HG03175 (cell line): ENCODE measurements around the gene FANCC.

Experiments used
- ATAC-seq: cut with Tn5 transposase; IDR thresholded peaks from one replicate; pipeline ENCODE4 v1.9.1; 2021; ENCODE audit warnings: mild to moderate bottlenecking, moderate library complexity; ENCODE audit not compliant: unreplicated experiment

The FANCC gene

DNA sequence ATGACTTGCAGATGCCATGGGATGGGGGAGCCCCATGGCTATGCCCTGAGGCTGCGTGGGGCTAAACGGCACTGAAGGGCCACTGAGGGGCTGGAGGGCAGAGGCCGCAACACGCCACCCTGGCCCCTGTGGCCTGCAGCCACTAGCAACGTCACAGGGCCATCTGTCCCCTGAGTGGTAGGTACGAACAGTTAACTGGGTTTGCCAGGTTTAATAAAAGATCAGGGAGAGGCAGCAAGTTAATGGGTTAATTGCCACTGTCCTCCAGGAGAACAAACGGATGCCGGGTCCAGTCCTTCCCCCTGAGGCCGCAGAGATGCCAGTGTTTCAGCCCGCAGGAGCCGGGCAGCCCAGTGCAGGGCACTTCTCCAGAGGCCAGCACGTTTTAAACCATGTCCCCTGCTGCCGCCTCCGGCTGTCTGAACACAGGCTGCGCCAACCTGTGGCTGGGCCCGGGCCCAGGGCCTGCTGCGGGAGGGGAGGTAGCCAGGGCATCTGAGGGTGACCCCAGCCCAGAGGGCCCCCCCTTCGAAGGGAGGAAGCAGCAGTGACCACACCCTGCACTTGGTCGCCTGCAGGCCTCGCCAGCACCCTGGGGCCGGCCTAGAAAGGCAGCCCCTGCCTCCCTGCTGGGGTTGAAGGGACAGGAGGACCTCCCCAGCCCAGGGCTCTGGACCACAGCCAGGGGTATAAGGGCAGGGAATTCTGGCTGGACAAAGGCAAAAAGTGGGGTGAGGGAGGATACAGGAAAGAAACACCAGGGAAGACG lies 227.3 kb downstream of the FANCC start:
- no peak for ATAC-seq

- no peak for ATAC-seq
These were observed 228.1 kb downstream of the FANCC start for GRCh38 chr9:95089257-95090022.

DNA sequence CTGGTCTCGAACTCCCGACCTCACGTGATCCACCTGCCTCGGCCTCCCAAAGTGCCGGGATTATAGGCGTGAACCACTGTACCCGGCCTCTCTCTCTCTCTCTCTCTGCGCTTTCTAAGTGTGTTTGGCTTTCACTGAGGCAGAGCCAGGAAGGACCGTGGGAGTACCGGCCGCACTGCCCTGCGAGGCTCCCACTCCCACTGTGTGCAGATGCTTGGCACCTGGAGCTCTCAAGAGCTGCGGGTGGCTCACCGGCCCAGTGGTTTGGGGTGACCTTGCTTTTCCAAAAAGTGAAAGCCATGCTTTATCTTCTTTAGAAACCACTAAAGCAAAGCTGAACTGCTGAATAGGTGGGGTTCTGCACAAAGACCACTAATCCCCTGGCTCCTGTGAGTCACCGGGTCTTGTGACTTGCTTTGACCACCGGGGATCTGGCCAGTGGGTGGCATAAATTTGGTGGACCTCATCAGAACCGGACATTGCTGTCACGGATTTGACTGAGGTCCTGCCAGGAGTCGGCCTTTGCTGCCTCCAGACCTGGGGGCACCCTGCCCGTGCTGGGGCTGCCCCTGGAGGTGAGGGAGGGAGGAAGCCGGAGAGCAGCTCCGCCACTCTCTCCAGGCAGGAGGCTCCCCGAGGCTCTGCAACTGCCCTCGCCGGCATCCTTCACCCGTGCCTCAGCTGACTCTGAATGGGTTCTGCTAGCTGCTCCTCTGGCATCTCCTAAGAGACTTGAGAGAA lies 228.9 kb downstream of the FANCC start:
- ATAC-seq = no peak

- no peak for ATAC-seq
These were observed 229.8 kb downstream of the FANCC start for GRCh38 chr9:95087659-95088242.

- no peak for ATAC-seq
These were observed 230.9 kb downstream of the FANCC start for GRCh38 chr9:95086564-95086955.

- ATAC-seq = no peak
These were observed 231.5 kb downstream of the FANCC start for GRCh38 chr9:95085861-95086563.

- ATAC-seq = no peak
These were observed 232.3 kb downstream of the FANCC start for GRCh38 chr9:95085036-95085770.

DNA sequence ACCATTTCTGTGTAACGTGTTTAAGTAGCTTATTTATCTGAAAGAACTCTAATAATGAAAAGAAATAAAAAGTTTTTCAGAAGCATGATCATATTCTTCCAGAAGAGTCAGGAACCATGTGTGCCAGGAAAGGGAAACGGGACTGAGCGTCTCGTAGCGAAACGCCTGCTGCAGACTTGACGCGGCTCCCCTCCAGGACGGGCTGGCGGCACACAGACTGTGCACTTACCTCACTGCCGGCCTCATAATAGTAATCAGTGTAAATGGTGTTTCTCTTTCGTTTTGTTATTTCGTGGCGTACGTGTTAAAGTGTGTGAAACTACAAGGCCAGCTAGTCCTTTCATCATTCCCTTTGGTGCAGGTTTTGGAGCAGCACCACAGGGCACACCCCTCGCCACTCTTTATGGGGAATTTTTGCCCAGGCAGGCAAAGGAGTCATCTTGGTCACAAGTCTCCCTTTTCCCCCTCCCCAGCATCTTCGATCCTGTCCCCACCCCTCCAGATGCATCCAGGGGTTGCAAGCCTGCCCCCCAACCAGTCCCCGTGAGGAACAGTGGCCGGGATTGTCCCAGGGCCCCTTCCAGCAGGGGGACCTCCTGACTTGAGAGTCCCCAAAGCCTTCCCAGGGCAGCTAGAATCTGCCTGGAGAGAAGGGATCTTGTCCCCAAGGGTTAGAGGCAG lies 233.1 kb downstream of the FANCC start:
- ATAC-seq = no peak

DNA sequence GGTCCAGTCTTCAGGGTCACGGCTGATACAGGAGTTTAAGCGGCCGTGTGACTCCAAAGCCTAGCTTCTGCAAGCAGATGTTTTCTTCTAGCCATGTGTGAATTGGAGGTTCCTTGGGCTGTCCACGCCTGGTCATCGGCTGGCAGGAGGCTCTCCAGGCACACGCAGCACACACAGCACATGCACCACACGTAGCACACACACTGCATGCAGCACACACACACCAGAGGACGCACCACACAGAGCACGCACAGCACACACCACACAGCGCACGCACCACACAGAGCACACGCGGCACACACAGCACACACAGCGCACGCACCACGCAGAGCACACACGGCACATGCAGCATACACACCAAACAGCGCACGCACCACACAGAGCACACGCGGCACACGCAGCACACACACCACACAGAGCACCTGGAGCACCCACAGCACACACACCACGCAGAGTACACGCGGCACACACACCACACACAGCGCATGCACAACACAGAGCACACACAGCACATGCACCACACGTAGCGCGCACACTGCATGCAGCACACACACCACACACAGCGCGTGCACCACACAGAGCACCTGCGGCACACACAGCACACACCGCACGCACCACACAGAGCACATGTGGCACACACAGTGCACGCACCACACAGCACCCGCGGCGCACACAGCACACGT lies 234.3 kb downstream of the FANCC start:
- no peak for ATAC-seq

DNA sequence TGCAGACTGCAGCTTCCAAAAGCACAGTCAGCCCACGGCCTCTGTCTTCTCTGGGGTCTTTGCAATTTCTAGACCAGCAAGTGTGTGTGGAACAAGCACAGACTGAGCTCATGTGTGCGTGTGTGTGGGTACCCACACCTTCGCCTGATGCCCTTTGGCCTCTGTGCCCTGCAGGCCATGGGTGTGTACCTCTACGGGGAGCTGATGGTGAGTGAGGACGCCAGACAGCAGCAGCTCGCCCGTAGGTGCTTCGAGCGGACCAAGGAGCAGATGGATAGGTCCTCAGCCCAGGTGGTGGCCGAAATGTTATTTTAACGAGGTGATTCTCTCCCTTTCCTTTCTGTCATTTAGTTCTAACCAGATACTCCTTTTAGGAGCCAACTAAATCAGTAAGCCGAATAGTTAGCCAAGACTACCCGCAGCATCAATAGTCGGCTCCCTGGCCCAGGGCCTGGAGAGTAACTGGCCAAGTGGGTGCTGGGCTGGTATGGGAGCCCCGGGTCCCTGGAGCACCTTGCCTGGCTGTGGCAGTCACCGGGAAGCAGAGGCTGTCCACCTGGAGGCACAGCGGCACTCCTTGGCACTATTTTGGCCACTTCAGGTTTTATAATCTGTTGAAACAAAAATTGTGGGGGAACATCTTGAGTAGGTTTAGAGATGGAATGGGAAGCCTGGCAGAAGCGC lies 235.0 kb downstream of the FANCC start:
- ATAC-seq = no peak

DNA sequence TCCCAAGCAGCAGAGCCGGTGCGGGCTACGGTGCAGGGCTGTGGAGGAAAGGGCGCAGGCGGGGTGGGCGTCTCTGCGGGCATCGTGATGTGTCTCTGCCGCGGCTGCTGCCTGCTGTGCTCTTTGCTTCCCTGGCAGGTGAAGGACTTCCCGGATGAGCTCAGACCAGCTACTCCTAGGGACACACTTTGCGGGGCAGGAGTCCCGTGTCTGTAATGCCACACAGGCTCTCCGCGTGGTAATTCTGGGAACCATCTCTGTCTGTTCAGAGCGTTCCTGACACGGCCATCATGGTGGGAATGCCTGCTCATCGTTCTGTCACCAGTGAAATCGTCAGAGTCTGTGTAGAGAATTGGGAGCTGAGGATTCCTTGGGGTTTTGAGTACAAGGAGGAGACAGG lies 235.5 kb downstream of the FANCC start:
- no peak for ATAC-seq

DNA sequence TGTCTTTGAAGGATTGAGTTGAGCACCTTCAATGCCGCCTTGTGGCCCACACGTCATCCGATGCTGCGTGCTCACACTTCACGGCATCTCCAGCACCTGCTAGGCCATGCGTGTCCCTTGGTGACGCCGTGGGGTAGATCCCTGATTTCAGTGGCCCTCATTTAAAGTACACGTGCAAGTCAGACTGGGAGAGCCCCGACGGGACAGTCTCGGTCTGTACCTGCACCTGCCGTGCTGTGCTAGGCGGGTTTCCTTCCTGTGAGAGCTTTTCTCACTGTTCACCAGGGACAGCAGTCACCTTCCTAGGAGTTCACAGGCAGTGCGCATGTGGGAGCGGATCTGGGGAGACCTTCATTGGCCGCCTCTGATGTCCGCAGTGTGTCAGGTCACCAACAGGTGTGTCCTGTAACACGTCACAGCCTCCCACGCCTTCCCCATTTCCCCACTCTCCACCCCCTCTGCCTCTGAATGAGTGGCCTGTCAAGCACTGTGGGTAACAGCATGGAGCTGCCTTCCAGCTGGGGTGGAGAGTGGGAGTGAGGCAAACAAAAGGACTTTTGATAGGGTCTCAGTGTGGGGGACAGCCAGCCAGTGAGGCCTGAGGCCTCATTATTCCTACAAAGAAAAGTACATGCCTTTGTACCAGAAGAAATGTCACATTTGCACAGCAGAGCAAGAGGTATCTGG lies 236.4 kb downstream of the FANCC start:
- no peak for ATAC-seq

- ATAC-seq = no peak
These were observed 238.0 kb downstream of the FANCC start for GRCh38 chr9:95079461-95079860.

- ATAC-seq = no peak
These were observed 238.6 kb downstream of the FANCC start for GRCh38 chr9:95078939-95079338.

GRCh38 chr9:95078511-95078910 lies 239.0 kb downstream of the FANCC start:
- no peak for ATAC-seq

DNA sequence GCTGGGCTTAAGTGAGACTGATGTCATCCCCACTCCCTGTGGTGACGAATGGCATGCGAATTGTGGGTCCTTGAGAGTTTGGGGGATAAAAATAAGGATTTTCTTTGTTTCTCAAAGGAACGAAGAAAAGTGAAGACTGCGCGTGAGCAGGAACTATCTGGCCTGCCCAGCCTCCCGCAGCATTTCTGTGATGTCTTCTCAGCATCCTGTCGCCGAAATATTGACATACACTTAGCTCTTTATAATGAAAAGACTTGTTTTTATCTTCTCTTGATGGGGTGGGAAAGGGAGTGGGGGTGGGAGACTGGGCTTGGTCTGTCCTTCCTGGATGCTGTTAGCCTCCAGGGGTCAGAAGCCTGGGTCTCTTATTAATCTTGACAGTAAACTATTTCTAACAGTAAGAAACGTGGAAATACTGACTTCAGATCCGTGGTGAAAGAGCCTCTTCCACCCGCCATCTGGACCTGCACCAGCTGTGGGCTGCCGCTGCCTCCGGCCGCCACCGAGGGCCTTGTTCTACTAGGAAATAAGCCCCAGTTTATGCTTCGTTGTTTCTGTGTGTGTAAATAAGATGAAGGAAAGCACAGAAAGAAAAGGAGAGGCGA lies 239.6 kb downstream of the FANCC start:
- no peak for ATAC-seq

- no peak for ATAC-seq
These were observed 240.3 kb downstream of the FANCC start for GRCh38 chr9:95077053-95077765.
